Epithelial cell of prostate (primary cell): ENCODE measurements around the gene SIL1.
"Not testable (repeated sequence)": the region's sequence is repeated elsewhere in the genome, so short reads cannot be mapped to it uniquely, and the experiment has no call there.

ENCODE experiments used
- DNase-seq: peaks from one replicate; pipeline ENCODE4 v3.0.0-alpha.2; 2011; ENCODE audit warnings: low read depth, low spot score
- H3K27ac ChIP-seq: fragments of 450-650 bp; 2 replicates; pipeline ENCODE4 v1.5.1; 2017; ENCODE audit warnings: mild to moderate bottlenecking

SIL1 gene

DNA sequence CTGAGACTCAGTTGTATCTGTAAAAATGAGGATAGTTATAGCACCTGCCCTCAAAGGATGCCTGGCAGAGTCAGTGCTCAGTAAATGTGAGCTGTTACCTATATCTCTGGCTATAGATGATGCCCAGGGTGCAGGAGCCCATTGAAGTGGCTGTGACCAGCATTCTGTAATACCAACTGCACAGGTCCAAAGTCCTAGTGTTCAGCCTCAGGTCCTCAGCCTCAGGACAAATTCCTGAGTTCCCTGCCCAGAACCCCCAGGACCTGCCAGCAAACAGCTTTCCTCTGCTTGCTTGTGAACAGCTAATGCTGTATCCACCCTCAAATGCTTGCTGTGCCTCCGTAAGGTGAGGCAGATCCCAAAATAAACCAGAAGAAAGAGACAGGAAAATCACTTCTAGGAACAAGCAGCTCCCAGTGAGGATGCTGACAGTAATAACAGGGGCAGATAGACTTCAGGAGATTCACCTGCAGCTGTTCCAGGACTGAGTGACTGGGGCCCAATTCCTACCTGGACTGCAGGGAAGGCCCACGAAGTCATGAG is 80.8 kb downstream of the SIL1 start:
- no peak overlapping the region for H3K27ac ChIP-seq
- DNase-seq, result no peak

DNA sequence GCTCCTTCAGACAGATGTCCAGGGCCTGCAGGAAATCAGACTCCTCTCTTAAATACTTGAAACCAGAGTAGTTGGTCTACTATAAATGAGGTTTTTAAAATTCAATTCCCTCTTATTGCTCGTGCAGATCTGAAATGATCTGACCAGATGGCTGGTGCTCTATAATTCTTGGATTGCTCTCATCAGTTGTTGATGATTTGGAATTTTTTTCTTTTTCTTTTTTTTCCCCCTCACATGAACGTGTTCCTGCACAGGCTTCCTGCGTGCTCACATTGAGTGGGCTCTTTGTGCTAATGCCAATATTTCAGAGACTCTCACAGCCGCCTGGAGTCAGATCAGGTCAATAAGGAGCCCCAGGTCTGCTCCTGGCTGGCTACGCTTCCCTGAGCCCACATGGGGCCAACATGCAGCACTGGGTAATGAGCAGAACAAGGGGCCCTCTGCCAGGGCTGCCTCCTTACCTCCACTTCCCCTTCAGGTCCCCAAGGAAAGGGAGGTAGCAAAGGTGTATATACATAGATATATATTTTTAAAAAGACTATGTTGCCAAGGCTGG is 82.0 kb downstream of the SIL1 start:
- no peak overlapping the region for H3K27ac ChIP-seq
- DNase-seq, result no peak

- no peak for DNase-seq
Measured at GRCh38 chr5:139113892-139114291, 84.3 kb downstream of the SIL1 start.

GRCh38 chr5:139112362-139112761 is 85.8 kb downstream of the SIL1 start:
- H3K27ac ChIP-seq, DNase-seq: not testable (repeated sequence)

More at GRCh38 chr5:139113892-139114291, 84.3 kb downstream of the SIL1 start:
- no peak overlapping the region for H3K27ac ChIP-seq

DNA sequence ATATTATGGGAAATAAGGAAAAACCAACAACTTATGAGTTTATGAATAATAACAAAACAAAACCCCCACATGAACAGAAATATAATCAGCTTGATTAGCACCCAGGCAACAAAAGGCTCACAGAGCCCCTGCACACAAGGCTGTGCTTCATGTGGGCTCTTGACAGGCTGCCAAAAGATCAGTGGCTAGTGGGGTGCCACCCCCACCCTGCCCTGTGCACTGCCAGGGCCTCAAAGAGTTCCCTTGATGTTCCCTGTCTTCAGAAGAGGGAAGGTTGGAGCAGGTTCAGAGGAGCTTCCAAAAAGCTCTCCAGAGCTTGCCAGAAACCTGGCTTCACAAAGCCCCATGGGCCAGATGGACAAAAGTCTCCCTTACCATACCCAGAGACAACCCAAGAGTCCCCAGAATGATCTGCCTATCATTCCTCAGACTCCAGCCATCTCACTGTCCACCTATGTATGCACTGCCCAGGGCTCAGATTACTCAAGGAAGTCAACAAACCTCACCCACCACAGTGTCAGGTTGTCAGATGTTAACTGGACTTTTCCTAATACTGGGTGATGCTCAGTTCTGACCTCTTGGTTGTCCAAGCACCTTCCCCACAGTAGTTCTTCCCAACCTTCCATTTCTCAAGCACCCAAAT is 87.5 kb downstream of the SIL1 start:
- no peak overlapping the region for H3K27ac ChIP-seq
- DNase-seq, result no peak

- no peak overlapping the region for H3K27ac ChIP-seq
- DNase-seq, result no peak
Measured at GRCh38 chr5:139108063-139108824, 89.9 kb downstream of the SIL1 start.

DNA sequence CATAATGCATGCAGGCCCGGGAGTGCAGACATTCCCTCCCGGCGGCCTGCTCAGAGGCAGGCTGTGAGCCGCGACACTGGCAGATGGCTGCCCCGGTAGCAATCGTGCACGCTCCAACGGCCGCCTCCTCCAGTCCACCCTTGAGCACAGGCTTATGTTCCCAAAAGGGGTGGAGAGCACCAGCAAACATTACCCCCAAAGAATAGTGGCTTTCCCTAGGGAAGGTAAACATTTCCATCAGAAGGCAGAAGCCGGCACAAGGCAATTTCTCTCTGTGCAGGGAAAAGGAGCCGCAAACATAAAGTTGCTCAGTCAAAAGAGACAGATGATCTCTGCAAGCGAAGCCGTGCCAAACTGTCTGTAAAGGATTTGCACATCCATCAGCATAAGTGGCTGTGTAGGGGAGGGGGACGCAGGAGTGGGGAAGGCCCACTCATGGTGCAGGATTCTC is 92.5 kb downstream of the SIL1 start:
- no peak overlapping the region for H3K27ac ChIP-seq
- no peak for DNase-seq

GRCh38 chr5:139104577-139105276 is 93.4 kb downstream of the SIL1 start:
- DNase-seq, result peak; percentile 41
- peak overlapping the region; percentile 16 for H3K27ac ChIP-seq

DNA sequence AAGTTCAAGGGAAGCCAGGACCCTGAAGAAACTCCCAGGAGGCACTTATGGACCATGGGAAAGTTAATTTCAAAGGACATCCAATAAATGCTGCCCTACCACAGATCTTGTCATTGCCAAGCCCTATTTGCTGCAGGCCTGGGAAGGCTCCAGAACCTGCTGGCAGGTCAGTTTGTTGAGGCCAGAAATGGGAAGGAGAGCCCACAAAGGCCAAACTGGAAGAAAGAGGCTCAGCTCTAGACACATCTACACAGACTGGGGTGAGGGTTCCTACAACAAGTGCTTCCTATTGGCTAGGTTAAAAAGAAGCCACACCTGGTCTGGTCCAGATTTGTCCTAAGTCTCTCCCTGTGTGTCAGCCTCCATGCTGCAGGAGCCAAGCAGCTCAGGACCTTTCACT is 94.4 kb downstream of the SIL1 start:
- DNase-seq, result no peak
- no peak overlapping the region for H3K27ac ChIP-seq

DNA sequence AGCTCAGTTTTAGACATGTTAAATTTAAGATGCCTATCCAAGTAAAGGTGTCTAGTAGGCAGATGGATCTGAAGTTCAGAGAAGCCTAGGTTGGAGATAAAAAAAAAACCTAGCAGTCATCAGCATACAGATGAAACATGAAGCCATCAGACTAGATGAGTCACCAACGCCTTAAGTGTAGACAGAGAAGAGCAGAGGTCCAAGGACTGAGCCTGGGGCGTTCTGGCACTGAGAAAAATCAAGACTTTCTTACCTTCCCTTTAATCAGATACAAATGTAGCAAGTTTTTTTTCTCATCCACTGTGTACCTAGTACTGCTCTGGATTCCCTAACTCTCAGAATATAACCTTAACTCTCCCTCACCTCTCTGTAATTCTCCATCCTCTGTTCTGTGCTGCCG is 97.3 kb downstream of the SIL1 start:
- DNase-seq, result peak; percentile 5
- H3K27ac ChIP-seq, result no peak overlapping the region

GRCh38 chr5:139094154-139095131 is 103.7 kb downstream of the SIL1 start:
- DNase-seq, result no peak
- H3K27ac ChIP-seq, result no peak overlapping the region

DNA sequence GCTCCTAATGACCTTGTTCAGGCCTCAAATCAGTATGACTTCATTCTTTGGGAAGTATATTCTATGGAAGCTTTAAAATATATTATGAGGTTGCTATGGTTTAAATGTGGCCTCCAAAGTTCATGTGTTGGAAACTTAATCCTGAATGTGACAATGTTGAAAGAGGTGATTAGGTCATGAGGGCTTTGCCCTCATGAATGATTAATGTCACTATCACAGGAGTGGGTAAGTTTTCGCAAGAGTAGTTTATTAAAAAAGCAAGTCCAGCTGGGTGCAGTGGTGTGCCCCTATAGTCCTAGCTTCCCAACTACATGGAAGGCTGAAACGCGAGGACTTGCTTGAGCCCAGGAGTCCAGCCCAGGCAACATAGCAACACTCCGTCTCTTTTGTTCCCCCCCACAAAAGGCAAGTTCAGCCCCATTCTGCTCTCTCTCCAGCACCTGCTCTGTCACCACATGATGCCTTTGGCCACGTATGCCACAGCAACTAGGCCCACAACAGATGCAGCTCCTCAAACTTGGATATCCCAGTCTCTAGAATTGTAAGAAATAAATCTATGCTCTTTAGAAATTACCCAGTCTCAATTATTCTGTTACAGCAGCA is 105.3 kb downstream of the SIL1 start:
- H3K27ac ChIP-seq, result no peak overlapping the region
- no peak for DNase-seq

GRCh38 chr5:139091439-139092156 is 106.6 kb downstream of the SIL1 start:
- no peak for DNase-seq
- H3K27ac ChIP-seq, result no peak overlapping the region

GRCh38 chr5:139090581-139090980 is 107.6 kb downstream of the SIL1 start:
- no peak overlapping the region for H3K27ac ChIP-seq
- no peak for DNase-seq

DNA sequence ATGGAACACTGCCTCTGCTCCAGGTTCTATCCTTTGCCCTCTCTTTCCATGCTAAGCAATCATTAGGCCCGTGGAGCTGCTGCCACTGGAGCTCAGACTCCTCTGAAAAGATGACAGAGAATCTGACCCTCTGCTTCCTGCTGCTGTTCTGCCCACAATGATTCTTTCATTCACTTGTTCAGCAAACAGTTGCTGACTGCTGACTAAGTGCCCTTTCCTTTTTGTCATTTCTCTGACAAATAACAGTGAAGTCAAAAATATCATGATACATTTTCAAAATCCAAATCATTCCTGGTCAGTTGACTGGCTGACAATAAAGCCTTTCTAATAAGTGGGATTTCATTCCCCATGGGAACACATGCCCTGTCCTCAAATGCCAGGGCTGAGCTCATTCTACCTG is 110.1 kb downstream of the SIL1 start:
- no peak for DNase-seq

DNA sequence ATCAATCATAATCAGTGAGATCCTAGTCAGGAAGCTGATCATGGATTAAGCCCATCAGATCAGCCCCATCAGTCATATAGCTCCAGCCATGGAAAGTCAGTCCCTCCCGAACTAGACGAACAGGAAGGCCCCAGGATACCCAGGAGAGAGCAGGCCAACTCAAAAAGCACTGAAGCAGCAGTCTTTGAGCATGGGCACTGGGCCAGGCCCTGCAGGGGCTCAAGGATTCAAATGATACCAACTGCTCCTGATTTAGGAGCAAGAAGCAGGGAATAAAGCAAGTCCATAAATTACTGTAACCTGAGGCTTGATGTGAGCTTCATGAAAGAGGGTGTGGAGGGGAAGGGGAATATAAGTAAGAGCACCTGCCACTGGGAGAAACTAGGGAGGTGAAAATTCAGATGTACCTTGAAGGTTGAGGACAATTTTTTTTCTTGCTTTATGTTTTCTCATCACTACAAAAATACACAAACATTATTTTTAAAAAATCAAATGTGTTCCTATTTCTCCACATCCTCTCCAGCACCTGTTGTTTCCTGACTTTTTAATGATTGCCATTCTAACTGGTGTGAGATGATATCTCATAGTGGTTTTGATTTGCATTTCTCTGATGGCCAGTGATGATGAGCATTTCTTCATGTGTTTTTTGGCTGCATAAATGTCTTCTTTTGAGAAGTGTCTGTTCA is 115.2 kb downstream of the SIL1 start:
- no peak for DNase-seq
- H3K27ac ChIP-seq, result no peak overlapping the region

More for the DNA sequence above, 110.1 kb downstream of the SIL1 start:
- no peak overlapping the region for H3K27ac ChIP-seq

- DNase-seq, result no peak
- H3K27ac ChIP-seq, result no peak overlapping the region
Measured at GRCh38 chr5:139079991-139080610, 118.1 kb downstream of the SIL1 start.
